Eye (tissue), 1 donor: ENCODE results near the gene FAM9B.
A peak's percentile ranks its signal among the peaks of the same experiment; 100 is the strongest.

Source experiments
- DNase-seq: peaks from one replicate; pipeline ENCODE4 v3.0.0-alpha.2; 2015

FAM9B gene

GRCh38 chrX:9033989-9034388, at the start of gene FAM9B:
TSS of gene FAM9B (minus strand) at chrX:9034127. CDS start at chrX:9032986, 1,141 bp downstream.
- no peak for DNase-seq

DNA sequence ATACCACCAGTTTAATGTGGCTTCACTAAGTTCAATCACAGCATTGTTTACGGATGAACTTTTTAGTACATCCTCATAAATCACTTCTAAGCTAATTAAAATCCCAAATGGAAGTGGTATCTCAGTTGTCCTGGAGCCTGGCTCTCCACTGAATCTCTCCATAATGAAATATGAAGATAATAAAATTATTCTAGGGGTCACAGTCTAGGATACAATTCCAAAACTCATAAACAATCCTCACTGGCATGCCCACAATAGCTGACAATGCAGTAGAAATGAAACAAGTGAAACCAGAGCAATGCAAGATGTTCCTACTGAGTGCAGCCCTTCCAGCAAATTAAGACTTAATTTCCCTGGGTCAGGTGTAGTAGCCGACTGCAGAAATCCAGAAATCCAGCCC, 47.3 kb upstream of the FAM9B start:
- DNase-seq = no peak

GRCh38 chrX:9074326-9074725, 40.4 kb upstream of the FAM9B start:
- DNase-seq = no peak

DNA sequence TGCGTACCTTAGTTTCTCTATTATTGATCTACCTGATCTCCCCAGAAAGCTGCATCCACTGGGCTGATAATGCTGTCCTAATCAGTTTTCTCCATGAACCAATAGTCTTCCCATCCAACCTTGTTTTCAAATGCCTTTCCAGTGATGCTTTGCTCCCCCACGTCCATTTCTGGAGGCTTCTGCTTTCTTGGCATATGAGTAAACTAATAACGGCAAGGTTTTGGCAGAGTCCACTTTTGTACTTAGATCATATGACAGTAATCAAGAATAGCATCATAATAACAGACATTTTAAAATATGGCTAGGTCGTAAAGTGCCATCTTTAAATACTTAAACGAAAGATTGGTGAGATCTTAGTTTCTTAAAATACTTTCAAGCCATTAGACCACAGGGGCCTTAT, 38.4 kb upstream of the FAM9B start:
- DNase-seq = no peak

DNA sequence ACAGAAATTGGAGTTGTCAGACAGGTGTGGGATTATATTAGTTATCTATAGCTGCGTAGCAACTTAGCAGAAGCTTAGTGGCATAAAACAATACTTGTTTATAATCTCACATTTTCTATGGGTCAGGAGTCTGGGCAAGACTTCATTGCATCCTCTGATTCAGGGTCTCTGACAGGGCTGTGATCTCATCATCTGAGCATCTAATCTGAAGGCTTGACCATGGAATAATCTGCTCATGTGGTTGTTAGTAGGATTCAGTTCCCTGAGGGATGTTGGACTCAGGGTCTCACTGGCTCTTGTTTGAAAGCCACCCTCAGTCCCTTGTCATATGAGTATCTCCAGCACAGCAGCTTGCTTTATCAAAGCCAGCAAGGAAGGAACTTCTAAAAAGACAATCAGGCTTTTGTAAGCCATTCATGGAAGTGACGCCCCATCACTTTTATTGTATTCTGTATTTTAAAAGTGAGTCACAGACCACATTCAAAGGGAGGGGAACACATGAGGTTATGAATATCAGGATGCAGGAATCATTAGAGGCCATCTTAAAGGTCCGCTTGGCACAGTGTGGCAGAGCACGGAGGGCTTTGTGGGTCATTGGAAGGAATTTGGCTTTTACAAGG, 37.2 kb upstream of the FAM9B start:
- no peak for DNase-seq

DNA sequence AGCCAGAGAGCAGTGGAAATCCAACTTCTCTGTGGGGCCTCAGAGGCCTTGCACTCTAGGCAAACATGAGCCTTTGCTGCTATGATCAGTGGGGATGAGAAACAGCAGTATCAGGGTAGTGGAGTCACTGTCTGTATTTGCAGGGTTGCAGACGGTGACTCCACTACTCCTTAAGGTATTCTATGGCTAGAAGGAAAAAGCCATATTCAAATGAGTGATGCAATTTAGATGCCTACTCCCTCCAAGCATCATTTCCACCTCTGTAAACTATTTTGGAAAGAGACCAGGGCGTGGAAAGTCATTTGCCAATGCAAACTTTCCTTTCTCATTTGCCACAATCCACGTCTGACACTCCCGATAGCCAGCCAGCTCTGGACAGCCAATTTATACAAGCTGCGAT, 35.6 kb upstream of the FAM9B start:
- DNase-seq = no peak

DNA sequence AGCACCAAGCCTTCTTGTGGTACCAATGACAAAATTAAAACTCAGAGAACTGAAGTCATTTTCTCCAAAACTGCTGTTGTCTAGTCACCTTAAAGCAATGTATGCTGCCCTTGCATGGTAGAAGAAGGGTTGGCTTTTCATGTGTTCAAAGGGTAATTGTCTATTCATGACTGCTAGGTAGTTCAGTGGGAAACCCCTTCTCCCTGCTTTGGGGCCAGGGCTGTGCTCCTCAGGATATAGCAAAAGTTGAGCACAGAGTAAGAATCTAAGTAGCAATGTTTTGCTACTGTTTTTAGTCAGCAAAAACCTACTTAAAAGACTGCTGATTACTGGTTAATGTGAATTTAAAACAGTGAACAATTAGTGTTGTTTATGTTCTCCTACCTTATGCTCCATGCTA, 30.8 kb upstream of the FAM9B start:
- no peak for DNase-seq

DNA sequence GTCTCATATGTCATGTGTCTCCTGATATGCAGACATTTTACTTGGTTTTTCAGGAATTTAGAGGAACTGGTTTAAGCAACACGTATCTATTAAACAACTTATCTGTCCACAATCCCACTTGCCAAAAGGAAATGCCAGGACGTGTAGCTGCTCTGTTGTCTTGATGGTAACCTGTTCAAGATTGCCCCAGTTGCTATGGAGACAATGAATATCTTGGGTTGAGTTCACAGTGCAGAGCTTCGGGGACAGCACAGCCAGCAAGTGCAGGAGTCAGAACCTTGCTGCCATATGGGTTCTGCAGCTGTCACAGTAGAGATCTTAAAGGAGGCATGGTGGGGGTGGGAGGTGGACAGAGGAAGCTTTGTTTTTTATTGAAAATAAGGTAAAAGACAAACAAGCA, 28.7 kb upstream of the FAM9B start:
- peak; percentile 17 for DNase-seq

- DNase-seq = no peak
These were observed 21.4 kb upstream of the FAM9B start for GRCh38 chrX:9055354-9055753.

- DNase-seq = no peak
These were observed 18.2 kb upstream of the FAM9B start for GRCh38 chrX:9052081-9052480.

DNA sequence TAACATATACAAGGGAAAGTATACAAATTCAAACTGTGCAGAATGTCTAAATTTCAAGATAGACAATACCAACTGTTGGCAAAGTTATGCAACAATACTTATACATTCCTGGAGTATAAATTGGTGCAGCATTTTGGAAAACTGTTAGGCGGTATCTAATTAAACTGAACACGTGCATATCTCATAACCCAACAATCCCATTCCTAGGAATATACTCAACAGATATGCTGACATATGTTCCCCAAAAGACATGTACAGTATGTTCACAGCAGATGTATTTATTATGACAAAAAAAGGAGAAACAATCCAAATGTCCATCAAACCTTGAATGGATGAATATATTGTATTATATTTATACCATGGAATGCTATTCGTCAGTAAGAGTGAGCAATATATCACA, 16.4 kb upstream of the FAM9B start:
- DNase-seq = no peak

DNA sequence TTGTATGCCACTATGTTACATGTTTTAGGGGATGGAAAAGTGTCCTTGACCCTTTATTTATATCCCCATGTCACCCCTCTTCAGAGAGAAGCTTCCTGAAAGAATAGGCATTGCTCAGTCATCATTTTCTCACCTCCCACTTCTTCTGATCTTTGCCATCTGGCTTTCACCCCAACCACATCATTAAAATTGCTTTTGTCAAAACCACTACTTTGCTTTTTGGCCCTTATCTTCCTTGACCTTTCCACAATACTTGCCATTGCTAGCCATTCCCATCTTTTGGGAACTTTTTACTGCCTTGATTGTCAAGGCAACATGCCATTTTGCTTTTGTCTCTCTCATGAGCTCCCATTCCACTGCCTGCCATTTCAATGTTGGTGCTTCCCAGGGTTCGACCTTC, 14.9 kb upstream of the FAM9B start:
- no peak for DNase-seq

- no peak for DNase-seq
These were observed 4.3 kb upstream of the FAM9B start for GRCh38 chrX:9038244-9038643.

DNA sequence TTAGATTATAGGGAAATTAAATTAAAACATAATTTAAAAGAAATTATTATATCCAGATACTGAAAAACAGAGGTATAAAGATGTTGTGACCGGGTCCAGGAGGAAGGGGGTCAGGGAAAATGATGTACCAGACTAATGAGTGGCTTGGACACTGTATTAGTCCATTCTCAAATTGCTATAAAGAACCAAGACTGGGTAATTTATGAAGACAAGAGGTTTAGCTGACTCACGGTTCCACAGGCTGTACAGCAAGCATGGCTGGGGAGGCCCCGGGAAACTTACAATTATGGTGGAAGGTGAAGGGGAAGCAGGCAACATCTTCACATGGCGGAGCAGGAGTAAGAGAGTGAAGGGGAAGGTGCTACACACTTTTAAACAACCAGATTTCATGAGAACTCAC, 3.4 kb upstream of the FAM9B start:
- DNase-seq = no peak

DNA sequence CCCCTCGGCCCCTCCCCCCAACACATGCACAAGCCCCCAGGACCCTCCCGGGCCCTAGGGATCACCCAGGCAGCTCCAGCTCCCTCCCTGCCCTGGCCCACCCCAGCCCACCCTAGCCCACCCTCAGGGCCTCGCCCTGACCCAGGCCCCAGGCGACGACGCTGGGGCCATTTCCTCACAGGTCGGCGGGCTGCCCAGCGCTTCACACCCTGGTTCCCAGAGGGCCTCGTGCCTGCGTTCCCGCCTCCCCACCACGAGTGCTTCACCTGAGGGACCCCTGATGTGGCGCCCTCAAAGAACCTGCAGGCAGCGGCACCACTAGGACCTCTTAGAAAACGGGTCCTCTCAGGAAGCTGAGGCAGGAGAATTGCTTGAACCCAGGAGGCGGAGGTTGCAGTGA, 341 bp downstream of the FAM9B start:
- DNase-seq = no peak

DNA sequence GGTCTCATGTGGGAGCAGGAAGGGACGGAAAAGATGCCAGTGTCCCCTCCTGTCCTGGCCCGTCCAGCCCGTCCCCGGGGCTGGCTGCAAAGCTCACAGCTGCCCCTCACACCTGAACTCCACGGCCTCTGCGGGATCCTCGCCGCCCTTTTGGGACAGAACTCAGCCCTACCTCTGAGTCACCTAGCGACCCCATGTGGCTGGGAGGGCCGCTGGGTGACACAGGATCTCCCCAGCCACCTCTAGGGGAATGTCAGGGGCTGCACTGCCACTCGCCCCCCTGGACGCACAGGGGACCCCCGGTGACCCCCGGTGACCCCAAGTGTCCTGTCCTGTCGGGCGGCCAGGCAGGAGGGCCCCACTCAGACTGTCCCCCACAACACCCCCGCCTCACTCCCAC, 748 bp downstream of the FAM9B start:
- DNase-seq = no peak

GRCh38 chrX:9023293-9023692, 10.6 kb downstream of the FAM9B start:
- no peak for DNase-seq

GRCh38 chrX:9019151-9019550, 14.8 kb downstream of the FAM9B start:
- DNase-seq = no peak

GRCh38 chrX:9018332-9018731, 15.6 kb downstream of the FAM9B start:
- DNase-seq = peak; percentile 2

DNA sequence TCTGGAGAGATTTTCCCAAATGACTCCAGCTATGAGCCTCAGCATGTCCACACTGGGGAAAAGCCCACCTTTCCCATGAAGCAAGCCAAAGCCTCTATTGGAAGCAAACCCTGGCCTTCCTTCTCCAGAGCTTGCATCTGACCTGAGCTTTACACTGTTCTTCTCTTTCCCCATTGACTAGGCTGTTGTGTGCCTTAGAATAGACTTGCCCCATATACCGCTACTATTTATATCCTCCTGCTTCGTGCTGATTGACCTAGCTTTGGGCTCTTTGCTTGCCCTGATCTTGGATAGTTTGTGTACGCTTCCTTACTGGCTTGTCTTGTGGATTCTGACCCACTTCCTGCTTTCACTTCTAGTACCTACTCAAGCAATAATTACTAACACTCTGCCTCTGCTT, 30.9 kb downstream of the FAM9B start:
- no peak for DNase-seq

- DNase-seq = peak; percentile 15
These were observed 45.5 kb downstream of the FAM9B start for GRCh38 chrX:8988446-8988845.

DNA sequence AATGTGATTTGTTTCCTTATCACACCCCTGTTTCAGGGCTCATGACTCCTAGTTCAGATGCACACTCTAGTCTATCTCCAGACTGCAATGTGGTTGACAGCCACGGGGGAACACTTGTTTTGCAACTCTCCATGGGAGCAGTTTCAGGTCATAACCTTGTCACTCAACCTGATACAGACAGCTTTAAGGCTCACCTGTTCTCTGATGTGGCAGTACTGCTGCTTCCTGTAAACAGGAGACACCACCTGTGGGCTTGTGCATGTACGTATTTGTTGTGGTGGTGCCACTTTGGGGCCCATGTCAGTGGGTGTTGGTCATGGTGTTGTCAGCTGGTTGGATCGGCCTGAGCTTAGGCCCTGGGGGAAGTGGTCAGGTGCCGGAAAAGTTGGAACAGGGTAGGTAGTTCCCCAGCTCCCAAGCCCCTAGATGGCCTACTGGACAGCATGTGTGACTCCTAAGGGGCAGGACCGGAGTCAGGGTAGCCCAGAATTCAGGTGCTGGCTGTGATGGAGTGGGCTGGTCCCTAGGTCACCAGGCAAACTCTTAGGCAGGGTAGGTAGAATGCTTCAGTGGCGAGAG, 46.2 kb downstream of the FAM9B start:
- DNase-seq = no peak

DNA sequence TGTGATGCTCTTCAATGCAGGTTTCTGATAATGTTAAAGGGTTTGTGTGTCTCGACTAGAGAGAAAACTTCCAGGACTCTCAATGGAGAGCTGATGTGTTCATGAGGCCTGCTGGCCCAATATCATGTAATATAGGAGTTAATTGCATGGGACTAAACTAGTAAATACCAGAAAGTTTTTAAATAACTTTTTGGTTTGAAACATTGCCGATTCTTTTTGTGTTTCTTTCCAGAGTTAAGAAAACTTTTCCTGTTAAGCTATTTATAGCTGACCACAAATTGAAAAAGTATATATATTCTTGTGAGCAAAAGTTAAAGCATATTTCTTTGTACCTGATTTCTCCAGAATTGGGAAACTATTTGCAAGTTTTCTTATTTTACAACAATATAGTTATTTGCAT, 49.7 kb downstream of the FAM9B start:
- no peak for DNase-seq

- no peak for DNase-seq
These were observed 52.2 kb downstream of the FAM9B start for GRCh38 chrX:8981723-8982122.

GRCh38 chrX:8980756-8981155, 53.2 kb downstream of the FAM9B start:
- DNase-seq = no peak
